CD4-positive, alpha-beta T cell (primary cell): ENCODE results near the gene ALDH2. TPM values are rescaled to one million over a fixed set of nuclear protein-coding genes. Genes with fewer than 3 reads are reported as not detected.
A peak's percentile ranks its signal among the peaks of the same experiment; 100 is the strongest.
"Not testable (repeated sequence)": the region's sequence is repeated elsewhere in the genome, so short reads cannot be mapped to it uniquely, and the experiment has no call there.

Source experiments
- ATAC-seq: fragments of 200-7000 bp; cut with Tn5 transposase; one replicate; pipeline ENCODE4 v1.10.0; 2022; ENCODE audit warnings: mild to moderate bottlenecking; ENCODE audit not compliant: poor library complexity
- CTCF ChIA-PET: fragments of 350-600 bp; sonication (Branson Sonifier 250); formaldehyde crosslinking; loops from one replicate; lab custom pipeline; 2021; ENCODE audit warnings: antibody characterized with exemption, inconsistent platforms; lab: Charles Lee
- POLR2A ChIA-PET: fragments of 350-600 bp; sonication (Branson Sonifier 250); formaldehyde crosslinking; loops from one replicate; lab custom pipeline; 2021; ENCODE audit warnings: antibody characterized with exemption, inconsistent platforms; lab: Charles Lee
- DNase-seq, 14 experiments: peaks; one replicate each; pipeline ENCODE4 v3.0.0-alpha.2; 2013 to 2020; ENCODE audit warnings: mixed read lengths in 2 of 14
- H3K27ac ChIP-seq, 2 donors: one replicate each; pipeline versions ENCODE4 v1.5.1 to v1.7.0; 2013; ENCODE audit warnings: low read length in 2 of 2, low read depth in 1 of 2, mild to moderate bottlenecking in 1 of 2
- H3K27me3 ChIP-seq, 2 experiments: 1 replicate in 1 of 2; 2 replicates in 1 of 2; pipeline versions ENCODE4 v1.6.1 to v1.7.0; 2013; ENCODE audit warnings: low read length in 2 of 2, control low read depth in 1 of 2, mild to moderate bottlenecking in 1 of 2, moderate library complexity in 1 of 2; ENCODE audit not compliant: insufficient read depth in 2 of 2, control insufficient read depth in 1 of 2
- H3K36me3 ChIP-seq: one replicate; pipeline ENCODE4 v1.6.1; 2013; ENCODE audit warnings: low read length, control low read depth; ENCODE audit not compliant: insufficient read depth
- H3K4me1 ChIP-seq: one replicate; pipeline ENCODE4 v1.6.1; 2013; ENCODE audit warnings: low read length, control low read depth; ENCODE audit not compliant: insufficient read depth
- H3K4me3 ChIP-seq: one replicate; pipeline ENCODE4 v1.5.1; 2013; ENCODE audit warnings: mild to moderate bottlenecking, low read length, moderate library complexity
- H3K9me3 ChIP-seq, 2 experiments: 1 replicate in 1 of 2; 2 replicates in 1 of 2; pipeline versions ENCODE4 v1.6.1 to v1.7.0; 2013; ENCODE audit warnings: low read length in 2 of 2, mild to moderate bottlenecking in 2 of 2, control low read depth in 1 of 2, moderate library complexity in 1 of 2; ENCODE audit not compliant: control insufficient read depth in 1 of 2, insufficient read depth in 1 of 2
- H3K27ac Mint-ChIP-seq: one replicate; pipeline ENCODE4 v1.8.0; 2020; ENCODE audit warnings: mixed read lengths
- H3K27me3 Mint-ChIP-seq: one replicate; pipeline ENCODE4 v1.8.0; 2021; ENCODE audit warnings: mixed read lengths
- H3K36me3 Mint-ChIP-seq: one replicate; pipeline ENCODE4 v1.8.0; 2021; ENCODE audit warnings: low read depth, mixed read lengths
- H3K4me1 Mint-ChIP-seq: one replicate; pipeline ENCODE4 v1.8.0; 2021; ENCODE audit warnings: low read depth, mixed read lengths
- H3K4me3 Mint-ChIP-seq: one replicate; pipeline ENCODE4 v1.8.0; 2020; ENCODE audit warnings: mild to moderate bottlenecking, mixed read lengths
- H3K9me3 Mint-ChIP-seq: one replicate; pipeline ENCODE4 v1.8.0; 2020; ENCODE audit warnings: mixed read lengths
- CTCF ChIP-seq: fragments of 200-600 bp; IDR thresholded peaks from one replicate; pipeline ENCODE4 v1.8.0; 2022; ENCODE audit warnings: antibody characterized with exemption, mild to moderate bottlenecking
- intact Hi-C, 2 experiments: fragments of 100-400 bp; cut with DNase I in 1 of 2; cut with micrococcal nuclease in 1 of 2; formaldehyde crosslinking; loops; one replicate each; pipeline versions ENCODE4 v1.15.1 to v1.9.0; 2023 to 2025; cut with DNase I, micrococcal nuclease
- total RNA-seq, 174 experiments: library from RNA in 2 of 174; stranded (reverse) in 2 of 174; gene quantifications; one replicate each; pipeline ENCODE4 v1.2.3 and lab custom pipeline; 2021 to 2026

ALDH2 gene
- total RNA-seq, 2 experiments from 2014 or later, result 2.0 to 2.1 TPM

GRCh38 chr12:111733340-111733915 lies 33.3 kb upstream of the ALDH2 start:
- TF ChIP-seq CTCF, result no peak
- no peak for DNase-seq
- no peak overlapping the region for H3K4me3 ChIP-seq
- ChIA-PET CTCF (interaction anchor here (0.7 kb wide), 1 partner anchor 73 kb away, joined by 3 read pairs; no protein-coding TSS in a partner anchor), POLR2A (no interaction called here)
- H3K4me1 ChIP-seq, result no peaks in the 10 kb centered on the region
- Mint-ChIP-seq H3K4me3 (no peak overlapping the region), H3K27ac (no peak overlapping the region), H3K27me3 (no peaks in the 10 kb centered on the region), H3K4me1 (no peaks in the 10 kb centered on the region), H3K36me3 (peaks cover 75% of the 10 kb centered on the region), H3K9me3 (no peaks in the 10 kb centered on the region)
- peaks cover 28% of the 10 kb centered on the region for H3K36me3 ChIP-seq
- ATAC-seq, result no peak
- no peaks in the 10 kb centered on the region for H3K27me3 ChIP-seq
- intact Hi-C loops, result no loop called here
- H3K27ac ChIP-seq, result no peak overlapping the region
- H3K9me3 ChIP-seq, result no peaks in the 10 kb centered on the region

- H3K36me3 ChIP-seq, result peaks cover 21% of the 10 kb centered on the region
- CTCF ChIA-PET, ATAC-seq, H3K4me3 ChIP-seq, H3K27ac ChIP-seq, H3K9me3 Mint-ChIP-seq, H3K27me3 ChIP-seq, H3K27ac Mint-ChIP-seq, H3K4me3 Mint-ChIP-seq, H3K4me1 ChIP-seq, H3K27me3 Mint-ChIP-seq, DNase-seq, H3K4me1 Mint-ChIP-seq, H3K9me3 ChIP-seq, POLR2A ChIA-PET, intact Hi-C loops: not testable (repeated sequence)
- H3K36me3 Mint-ChIP-seq, result peaks cover 40% of the 10 kb centered on the region
Observed at GRCh38 chr12:111739524-111739923, 27.2 kb upstream of the ALDH2 start.

- H3K27me3 ChIP-seq, result no peaks in the 10 kb centered on the region
Observed at GRCh38 chr12:111741235-111741812, 25.4 kb upstream of the ALDH2 start.

More at GRCh38 chr12:111741235-111741812, 25.4 kb upstream of the ALDH2 start:
- Histone ChIP-seq H3K4me1 (no peaks in the 10 kb centered on the region), H3K36me3 (peaks cover 32% of the 10 kb centered on the region), H3K27ac (no peak overlapping the region), H3K9me3 (no peaks in the 10 kb centered on the region), H3K4me3 (no peak overlapping the region)
- DNase-seq (no peak), ATAC-seq (no peak)
- Mint-ChIP-seq H3K9me3 (no peaks in the 10 kb centered on the region), H3K27ac (peak overlapping the region; percentile 41), H3K4me1 (no peaks in the 10 kb centered on the region), H3K27me3 (no peaks in the 10 kb centered on the region), H3K4me3 (no peak overlapping the region), H3K36me3 (peaks cover 51% of the 10 kb centered on the region)
- POLR2A ChIA-PET, result no interaction called here
- intact Hi-C loops, result no loop called here
- no peak for TF ChIP-seq CTCF
- CTCF ChIA-PET, result no interaction called here
